ENCODE data around the gene NME7.
"Not testable (repeated sequence)": the region's sequence is repeated elsewhere in the genome, so short reads cannot be mapped to it uniquely, and the experiment has no call there.

NME7 gene

GRCh38 chr1:169137357-169137756, 230.2 kb downstream of the NME7 start:
- Mint-ChIP-seq H3K4me1 (ENCODE audit: low read depth) (peaks cover 22% of the 10 kb centered on the region), H3K36me3 (ENCODE audit: low read depth) (peaks cover 4% of the 10 kb centered on the region), H3K27me3 (no peaks in the 10 kb centered on the region), H3K9me3 (no peaks in the 10 kb centered on the region), H3K4me3 (no peak overlapping the region), H3K27ac (no peak overlapping the region)
- DNase-seq, result no peak

GRCh38 chr1:169133801-169134502, 233.6 kb downstream of the NME7 start:
- no peak for DNase-seq
- H3K9me3 Mint-ChIP-seq, result no peaks in the 10 kb centered on the region
- no peaks in the 10 kb centered on the region for H3K27me3 Mint-ChIP-seq

GRCh38 chr1:169133228-169133576, 234.4 kb downstream of the NME7 start:
- DNase-seq, result no peak
- Mint-ChIP-seq H3K27ac (no peak overlapping the region), H3K4me1 (ENCODE audit: low read depth) (peaks cover 18% of the 10 kb centered on the region), H3K9me3 (no peaks in the 10 kb centered on the region), H3K36me3 (ENCODE audit: low read depth) (peaks cover 22% of the 10 kb centered on the region), H3K27me3 (no peaks in the 10 kb centered on the region), H3K4me3 (no peak overlapping the region)

More at GRCh38 chr1:169133801-169134502, 233.6 kb downstream of the NME7 start:
- Mint-ChIP-seq H3K4me3 (no peak overlapping the region), H3K4me1 (ENCODE audit: low read depth) (peaks cover 17% of the 10 kb centered on the region), H3K27ac (no peak overlapping the region), H3K36me3 (ENCODE audit: low read depth) (peaks cover 19% of the 10 kb centered on the region)

GRCh38 chr1:169132512-169133227, 234.9 kb downstream of the NME7 start:
- Mint-ChIP-seq H3K36me3 (ENCODE audit: low read depth) (peaks cover 26% of the 10 kb centered on the region), H3K4me3 (no peak overlapping the region), H3K4me1 (ENCODE audit: low read depth) (peaks cover 22% of the 10 kb centered on the region), H3K9me3 (no peaks in the 10 kb centered on the region), H3K27me3 (no peaks in the 10 kb centered on the region), H3K27ac (no peak overlapping the region)
- no peak for DNase-seq

GRCh38 chr1:169130683-169131082, 236.9 kb downstream of the NME7 start:
- Mint-ChIP-seq H3K27ac (no peak overlapping the region), H3K27me3 (no peaks in the 10 kb centered on the region), H3K9me3 (no peaks in the 10 kb centered on the region), H3K4me3 (no peak overlapping the region), H3K36me3 (ENCODE audit: low read depth) (peaks cover 26% of the 10 kb centered on the region), H3K4me1 (ENCODE audit: low read depth) (peaks cover 18% of the 10 kb centered on the region)
- DNase-seq, result no peak

- Mint-ChIP-seq H3K27ac (no peak overlapping the region), H3K9me3 (no peaks in the 10 kb centered on the region), H3K4me3 (no peak overlapping the region), H3K36me3 (ENCODE audit: low read depth) (peaks cover 30% of the 10 kb centered on the region), H3K4me1 (ENCODE audit: low read depth) (peaks cover 18% of the 10 kb centered on the region), H3K27me3 (no peaks in the 10 kb centered on the region)
- no peak for DNase-seq
Measured at GRCh38 chr1:169129109-169129784, 238.3 kb downstream of the NME7 start.

- peak overlapping the region; percentile 7 for H3K27ac Mint-ChIP-seq
- no peak for DNase-seq
- no peak overlapping the region for H3K4me3 Mint-ChIP-seq
- peaks cover 18% of the 10 kb centered on the region for H3K4me1 Mint-ChIP-seq (ENCODE audit: low read depth)
- H3K27me3 Mint-ChIP-seq, result no peaks in the 10 kb centered on the region
- H3K9me3 Mint-ChIP-seq, result no peaks in the 10 kb centered on the region
- peaks cover 30% of the 10 kb centered on the region for H3K36me3 Mint-ChIP-seq (ENCODE audit: low read depth)
Measured at GRCh38 chr1:169128562-169128961, 239.0 kb downstream of the NME7 start.

GRCh38 chr1:169127305-169127704, 240.3 kb downstream of the NME7 start:
- Mint-ChIP-seq H3K4me1 (ENCODE audit: low read depth) (peaks cover 18% of the 10 kb centered on the region), H3K27ac (no peak overlapping the region), H3K4me3 (no peak overlapping the region), H3K36me3 (ENCODE audit: low read depth) (peaks cover 25% of the 10 kb centered on the region), H3K9me3 (no peaks in the 10 kb centered on the region), H3K27me3 (no peaks in the 10 kb centered on the region)
- no peak for DNase-seq

- H3K9me3 Mint-ChIP-seq, result no peaks in the 10 kb centered on the region
- H3K4me1 Mint-ChIP-seq (ENCODE audit: low read depth), result peaks cover 18% of the 10 kb centered on the region
- no peak overlapping the region for H3K4me3 Mint-ChIP-seq
- H3K27me3 Mint-ChIP-seq, result no peaks in the 10 kb centered on the region
- no peak for DNase-seq
- H3K36me3 Mint-ChIP-seq (ENCODE audit: low read depth), result peaks cover 21% of the 10 kb centered on the region
- H3K27ac Mint-ChIP-seq, result no peak overlapping the region
Measured at GRCh38 chr1:169126335-169126734, 241.3 kb downstream of the NME7 start.

- H3K27ac Mint-ChIP-seq, H3K4me3 Mint-ChIP-seq, DNase-seq, H3K9me3 Mint-ChIP-seq, H3K27me3 Mint-ChIP-seq: not testable (repeated sequence)
- H3K4me1 Mint-ChIP-seq (ENCODE audit: low read depth), result peaks cover 18% of the 10 kb centered on the region
- H3K36me3 Mint-ChIP-seq (ENCODE audit: low read depth), result peaks cover 17% of the 10 kb centered on the region
Measured at GRCh38 chr1:169125597-169125996, 242.0 kb downstream of the NME7 start.

- no peak overlapping the region for H3K27ac Mint-ChIP-seq
- H3K27me3 Mint-ChIP-seq, result no peaks in the 10 kb centered on the region
- H3K4me1 Mint-ChIP-seq (ENCODE audit: low read depth), result peaks cover 16% of the 10 kb centered on the region
- H3K36me3 Mint-ChIP-seq (ENCODE audit: low read depth), result peaks cover 11% of the 10 kb centered on the region
- no peaks in the 10 kb centered on the region for H3K9me3 Mint-ChIP-seq
- no peak overlapping the region for H3K4me3 Mint-ChIP-seq
- no peak for DNase-seq
Measured at GRCh38 chr1:169124459-169124858, 243.1 kb downstream of the NME7 start.

GRCh38 chr1:169122976-169123375, 244.6 kb downstream of the NME7 start:
- Mint-ChIP-seq H3K9me3 (no peaks in the 10 kb centered on the region), H3K27ac (no peak overlapping the region), H3K27me3 (no peaks in the 10 kb centered on the region), H3K4me3 (no peak overlapping the region), H3K36me3 (ENCODE audit: low read depth) (peaks cover 6% of the 10 kb centered on the region), H3K4me1 (ENCODE audit: low read depth) (peaks cover 2% of the 10 kb centered on the region)
- DNase-seq, result no peak

GRCh38 chr1:169121146-169121923, 246.3 kb downstream of the NME7 start:
- H3K4me3 Mint-ChIP-seq, result no peak overlapping the region
- H3K36me3 Mint-ChIP-seq (ENCODE audit: low read depth), result peaks cover 4% of the 10 kb centered on the region
- DNase-seq, result no peak
- no peaks in the 10 kb centered on the region for H3K9me3 Mint-ChIP-seq
- no peaks in the 10 kb centered on the region for H3K27me3 Mint-ChIP-seq
- H3K4me1 Mint-ChIP-seq (ENCODE audit: low read depth), result peaks cover 8% of the 10 kb centered on the region
- no peak overlapping the region for H3K27ac Mint-ChIP-seq

- no peak overlapping the region for H3K4me3 Mint-ChIP-seq
- no peaks in the 10 kb centered on the region for H3K9me3 Mint-ChIP-seq
- no peaks in the 10 kb centered on the region for H3K27me3 Mint-ChIP-seq
- peaks cover 12% of the 10 kb centered on the region for H3K4me1 Mint-ChIP-seq (ENCODE audit: low read depth)
- no peak overlapping the region for H3K27ac Mint-ChIP-seq
- H3K36me3 Mint-ChIP-seq (ENCODE audit: low read depth), result peaks cover 7% of the 10 kb centered on the region
- DNase-seq, result no peak
Measured at GRCh38 chr1:169120066-169120465, 247.5 kb downstream of the NME7 start.

All from activated T-cell treated with anti-CD3 and anti-CD28 coated beads, Interleukin-2, amount 50 U/mL, for 24 hours (primary cell).